SW 1271 (cell line): ENCODE measurements around the gene DAB2IP.

Experiments
- DNase-seq, 2 experiments: peaks; one replicate each; lab custom pipeline; 2025; lab: John Stamatoyannopoulos, UW

The DAB2IP gene

DNA sequence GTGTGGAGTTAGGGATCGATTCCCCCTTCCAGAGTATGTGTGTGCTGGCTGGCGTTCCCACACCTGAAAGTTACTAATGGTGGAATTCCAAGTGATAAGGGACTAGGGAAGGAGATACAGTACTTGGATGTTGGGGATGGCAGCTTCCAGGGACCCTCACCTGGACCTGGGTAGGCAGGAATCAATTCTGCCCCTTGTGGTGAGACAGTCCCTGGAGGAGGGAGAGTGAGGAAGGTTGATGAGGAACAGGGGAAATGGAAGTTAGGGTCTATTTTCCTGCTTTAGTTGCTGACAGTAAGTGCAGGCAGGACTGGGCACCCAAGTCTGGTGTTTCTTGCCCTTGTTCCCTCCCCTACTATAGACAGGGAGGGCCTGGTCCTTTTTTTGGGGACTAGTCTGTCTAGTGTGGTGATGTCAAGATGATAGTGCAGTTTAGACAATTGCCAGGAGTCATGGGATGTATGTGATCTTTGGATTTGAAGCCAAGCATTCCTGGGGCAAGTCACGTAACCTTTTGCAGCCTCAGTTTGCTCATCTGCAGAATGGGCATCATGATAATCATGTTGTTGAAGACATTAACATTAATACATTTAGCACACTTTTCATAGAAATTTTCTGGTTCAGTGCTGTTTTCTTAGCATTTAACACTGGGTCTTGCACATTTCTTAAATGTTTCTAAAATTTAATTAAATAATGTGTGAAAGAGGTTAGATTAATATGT, 51.7 kb downstream of the DAB2IP start:
- DNase-seq, result no peak

DNA sequence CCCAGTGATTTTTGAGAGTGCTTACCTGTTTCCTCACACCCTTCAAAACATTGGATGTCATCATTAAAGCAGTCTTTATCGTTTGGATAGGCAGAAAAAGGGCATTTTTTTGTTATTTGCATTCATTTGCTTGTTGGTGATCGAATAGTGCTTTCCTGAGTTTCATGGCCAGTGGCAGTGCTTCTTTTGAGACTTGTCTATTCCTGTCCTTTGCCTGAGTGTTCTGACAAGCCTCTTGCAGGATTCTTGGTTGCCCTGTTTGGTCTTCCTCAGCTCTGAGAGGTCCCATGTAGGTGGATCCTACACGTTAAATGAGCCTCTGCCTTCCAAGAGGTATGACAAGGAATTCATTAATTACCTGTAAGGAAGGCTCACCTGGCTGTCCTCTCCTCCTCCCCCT, 52.8 kb downstream of the DAB2IP start:
- no peak for DNase-seq

DNA sequence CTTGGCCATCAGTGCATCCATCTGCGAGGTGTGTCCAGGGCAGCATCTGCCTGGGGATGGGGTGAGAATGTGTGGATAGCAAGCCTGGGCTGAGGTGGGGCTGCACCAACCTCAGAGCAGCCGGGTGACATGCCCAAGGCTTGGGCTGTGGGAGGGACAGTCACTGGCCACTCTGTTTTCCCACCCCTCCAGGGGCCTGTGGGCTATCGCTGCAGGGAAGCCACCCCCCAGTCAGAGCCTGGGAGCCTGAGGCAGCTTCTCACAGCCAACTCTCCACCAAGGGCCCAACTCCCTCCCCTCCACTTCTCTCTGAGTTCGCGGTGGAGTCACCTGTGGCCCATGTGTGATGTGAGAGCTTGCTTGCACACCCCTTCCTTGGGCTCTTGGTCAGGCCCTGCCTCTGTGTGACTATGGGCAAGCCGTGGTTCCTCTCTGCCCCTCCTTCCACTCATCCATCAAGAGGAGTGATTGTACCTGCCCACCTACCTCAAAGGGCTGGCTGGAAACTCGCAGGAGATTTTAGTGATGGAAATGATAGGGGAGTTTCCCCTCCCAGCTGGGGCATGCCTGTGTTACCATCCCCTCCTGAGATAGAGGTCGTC, 54.8 kb downstream of the DAB2IP start:
- no peak for DNase-seq

DNA sequence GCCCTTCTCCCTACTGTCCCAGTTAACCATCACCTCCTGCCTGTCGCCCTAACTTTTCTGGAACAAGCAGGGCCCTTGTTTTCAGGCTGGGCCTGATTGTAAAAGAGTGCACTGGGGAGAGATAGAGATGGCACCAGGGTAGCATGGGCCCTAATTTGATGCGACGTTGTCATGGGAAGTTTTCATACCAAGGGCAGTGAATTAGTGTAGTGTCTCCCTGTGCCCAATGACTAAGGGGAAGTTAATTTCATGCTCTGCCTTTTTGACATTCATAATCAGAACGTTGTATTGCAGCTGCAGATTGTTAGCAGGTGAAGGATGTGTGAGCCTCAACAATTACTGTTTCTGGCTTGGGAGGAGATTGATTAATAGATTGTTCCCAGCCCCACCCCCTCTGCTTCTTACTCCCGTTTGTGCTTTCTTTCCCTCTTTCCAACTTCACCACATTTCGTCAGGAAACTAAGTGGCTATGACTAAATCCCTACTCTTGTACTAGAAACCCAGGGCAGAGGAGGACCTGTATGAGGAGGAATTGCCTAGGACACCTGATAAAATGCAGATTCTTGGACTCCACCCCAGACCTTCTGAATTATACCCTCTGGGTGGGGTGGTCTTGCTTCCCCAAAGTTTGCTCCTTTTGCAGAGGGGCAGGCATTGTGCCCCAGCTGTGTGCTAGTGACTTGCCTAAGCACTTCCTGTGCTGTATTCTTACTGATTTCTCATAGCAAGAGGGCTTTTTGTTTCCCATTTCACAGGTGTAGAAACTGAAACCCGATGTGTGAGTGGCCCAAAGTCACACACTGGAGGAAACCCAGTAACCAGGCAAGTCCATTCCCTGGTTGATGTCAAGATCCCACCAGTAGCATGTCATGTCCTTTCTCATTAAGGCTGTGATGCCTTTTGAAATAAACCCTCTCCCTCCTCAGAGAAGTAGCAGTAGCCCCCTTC, 56.3 kb downstream of the DAB2IP start:
- no peak for DNase-seq

DNA sequence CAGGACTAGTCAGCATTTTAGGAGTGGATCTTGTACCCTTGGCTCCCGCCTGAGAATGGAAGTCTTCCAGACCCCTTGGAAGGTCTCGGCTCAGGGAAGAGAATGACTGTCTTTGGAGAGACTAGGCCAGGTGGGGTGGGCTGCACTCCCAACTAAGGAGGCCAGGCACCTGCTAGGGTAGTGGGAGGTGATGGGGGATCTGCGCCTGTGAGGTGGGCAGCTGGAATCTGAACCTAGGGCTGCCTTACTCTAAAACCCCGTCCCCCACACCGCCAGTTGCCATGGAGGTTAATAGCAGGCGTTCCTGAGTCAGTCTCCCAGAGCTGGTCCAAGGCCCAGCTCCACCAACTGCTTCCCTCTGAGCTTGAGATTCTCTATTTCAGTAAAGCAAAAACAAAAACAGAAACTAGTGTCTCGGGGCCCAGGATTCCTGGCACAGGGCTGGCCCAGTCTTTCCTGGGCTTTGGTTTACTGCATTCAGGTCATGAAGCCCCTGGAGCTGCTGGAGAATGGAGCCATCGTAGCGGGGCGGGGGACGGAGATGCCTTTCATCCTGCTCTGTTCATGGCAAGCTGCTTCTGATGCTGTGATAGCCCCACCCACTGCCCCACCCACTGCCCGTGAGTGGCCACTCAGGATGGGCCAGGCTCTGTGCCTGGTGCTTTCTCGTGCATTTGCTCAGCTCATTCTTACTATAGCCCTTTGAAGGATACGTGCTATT, 57.5 kb downstream of the DAB2IP start:
- DNase-seq, result no peak

DNA sequence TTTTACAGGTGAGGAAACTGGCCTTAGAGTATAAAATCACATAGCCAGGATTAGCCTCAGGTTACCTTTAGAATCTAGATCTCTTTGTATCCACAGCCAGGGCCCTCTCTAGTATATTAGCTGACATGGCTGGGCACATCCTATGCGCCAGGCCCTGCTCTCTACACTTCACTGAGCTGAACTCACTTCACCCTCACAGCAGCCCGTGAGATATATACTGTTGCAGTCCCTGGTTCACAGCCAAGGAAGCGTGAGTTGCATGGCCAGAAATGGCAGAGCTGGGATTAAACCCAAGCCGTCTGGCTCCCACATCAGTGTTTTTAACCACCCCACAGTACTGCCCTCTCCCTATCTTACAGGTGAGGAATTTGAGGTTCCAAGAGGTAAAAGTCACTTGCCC, 58.4 kb downstream of the DAB2IP start:
- DNase-seq, result no peak

DNA sequence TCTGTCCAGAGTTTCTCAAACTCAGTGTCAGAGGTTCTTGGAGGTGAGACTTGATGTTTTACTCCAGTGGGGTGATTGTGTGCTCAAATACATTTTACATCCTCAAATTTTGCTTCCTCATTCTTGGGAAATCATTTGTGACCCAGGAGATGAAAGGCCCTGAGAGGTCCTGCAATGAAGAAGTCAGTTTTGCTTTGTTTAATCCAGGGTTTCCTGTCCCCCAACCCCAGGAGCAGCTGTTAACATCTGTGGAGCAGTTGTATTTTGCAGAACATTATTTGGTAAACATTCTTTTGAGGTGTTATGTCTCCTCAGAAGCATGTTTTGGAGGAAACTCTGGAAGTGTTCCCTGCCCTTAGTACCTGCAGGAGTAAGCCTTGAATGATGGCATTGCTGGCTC, 59.8 kb downstream of the DAB2IP start:
- no peak for DNase-seq

DNA sequence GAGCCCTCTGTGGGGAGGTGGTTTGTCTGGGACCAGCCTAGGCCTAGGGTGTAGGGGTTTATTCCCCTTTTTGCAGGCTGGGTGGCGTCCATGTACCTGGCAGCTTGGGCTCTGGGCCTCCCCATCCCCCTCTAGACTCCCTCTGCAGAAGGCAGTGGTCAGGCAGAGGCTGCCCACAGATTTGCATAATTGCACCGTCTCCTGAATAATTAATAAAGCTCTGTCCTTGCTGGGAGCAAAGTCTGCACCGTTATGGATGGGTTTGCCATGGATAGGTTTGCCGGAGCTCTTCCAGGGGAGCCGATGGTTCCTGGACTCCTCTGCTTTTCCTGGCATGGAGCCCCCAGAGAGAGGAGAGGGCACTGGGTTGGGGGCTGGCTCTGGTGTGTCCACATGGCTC, 60.4 kb downstream of the DAB2IP start:
- no peak for DNase-seq

DNA sequence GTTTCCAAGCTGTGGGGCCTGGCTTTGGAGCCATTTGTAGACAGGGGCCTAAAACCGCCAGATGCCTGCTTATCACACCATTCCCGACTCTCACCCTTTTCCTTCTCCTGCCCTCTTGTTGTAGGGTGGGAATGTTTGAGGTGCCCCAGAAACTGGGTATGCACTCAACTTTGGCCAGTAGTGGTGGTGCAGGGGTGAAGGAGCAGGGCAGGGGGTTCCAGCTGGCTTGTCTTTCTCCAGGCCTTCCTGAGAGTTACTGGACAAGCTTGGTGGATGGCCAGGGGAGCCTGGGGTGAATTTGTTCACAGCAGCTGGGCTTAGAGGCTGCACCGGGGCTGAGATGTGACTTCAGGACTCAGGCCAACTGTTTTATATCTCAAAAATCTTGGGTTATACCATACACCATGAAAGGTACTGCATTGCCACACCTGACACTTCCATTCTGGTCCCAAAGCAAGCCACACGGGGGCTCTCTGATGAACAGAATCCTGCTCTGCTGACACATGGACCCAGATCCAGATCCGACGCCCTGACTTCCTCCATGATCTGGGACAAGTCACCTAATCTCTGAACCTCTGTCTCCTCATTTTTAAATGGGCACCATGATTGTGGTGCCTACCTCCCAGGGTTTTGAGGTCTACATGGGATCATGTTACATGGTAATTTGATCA, 62.1 kb downstream of the DAB2IP start:
- no peak for DNase-seq

DNA sequence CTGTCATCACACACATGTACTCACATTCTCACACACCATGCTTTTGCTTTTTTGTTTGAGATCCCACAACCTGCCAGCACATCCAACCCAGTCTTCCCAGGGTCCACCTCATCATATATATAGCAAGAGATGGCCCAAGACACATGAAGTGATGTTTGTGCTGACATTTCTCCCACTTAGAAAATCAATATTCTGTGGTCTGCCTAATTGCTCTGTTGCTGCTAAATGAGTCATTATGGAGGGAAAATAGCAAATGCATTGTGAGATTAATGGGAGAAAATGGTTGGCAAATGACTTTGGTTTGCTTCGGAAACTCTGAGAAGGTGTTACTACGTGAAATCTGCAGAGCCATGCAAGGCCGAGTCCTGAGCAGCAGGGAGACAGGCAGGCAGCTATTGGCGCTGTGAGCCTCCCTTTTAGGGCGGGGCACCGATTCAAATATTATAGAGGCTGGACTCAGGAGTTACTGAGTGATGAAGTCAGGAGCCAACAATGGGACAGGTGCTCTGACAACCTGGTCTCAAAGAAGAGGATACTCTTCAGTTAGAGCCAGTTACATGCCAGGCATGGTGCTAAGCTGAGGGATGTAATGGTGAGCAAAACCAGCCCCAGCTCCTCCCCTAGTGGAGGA, 62.8 kb downstream of the DAB2IP start:
- DNase-seq, result no peak

DNA sequence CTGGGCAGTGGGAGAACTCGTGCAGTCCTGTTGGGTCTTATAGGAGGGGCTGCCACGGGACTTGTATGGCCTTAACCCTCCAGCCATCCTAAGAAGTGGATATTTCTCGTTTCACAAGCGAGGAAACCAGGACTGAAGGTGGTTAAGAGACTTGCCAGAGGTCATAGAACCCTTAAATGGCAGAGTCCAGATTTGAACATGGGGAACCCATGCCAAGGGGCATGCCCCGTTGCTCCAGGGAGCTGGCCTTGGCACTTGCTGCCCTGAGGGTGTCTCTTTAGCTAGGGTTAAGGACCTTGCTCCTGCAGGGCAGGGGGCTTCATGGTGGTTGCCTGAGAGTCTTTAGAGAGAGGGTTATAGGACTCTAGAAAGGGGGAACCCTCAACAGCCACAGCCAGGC, 63.4 kb downstream of the DAB2IP start:
- no peak for DNase-seq

DNA sequence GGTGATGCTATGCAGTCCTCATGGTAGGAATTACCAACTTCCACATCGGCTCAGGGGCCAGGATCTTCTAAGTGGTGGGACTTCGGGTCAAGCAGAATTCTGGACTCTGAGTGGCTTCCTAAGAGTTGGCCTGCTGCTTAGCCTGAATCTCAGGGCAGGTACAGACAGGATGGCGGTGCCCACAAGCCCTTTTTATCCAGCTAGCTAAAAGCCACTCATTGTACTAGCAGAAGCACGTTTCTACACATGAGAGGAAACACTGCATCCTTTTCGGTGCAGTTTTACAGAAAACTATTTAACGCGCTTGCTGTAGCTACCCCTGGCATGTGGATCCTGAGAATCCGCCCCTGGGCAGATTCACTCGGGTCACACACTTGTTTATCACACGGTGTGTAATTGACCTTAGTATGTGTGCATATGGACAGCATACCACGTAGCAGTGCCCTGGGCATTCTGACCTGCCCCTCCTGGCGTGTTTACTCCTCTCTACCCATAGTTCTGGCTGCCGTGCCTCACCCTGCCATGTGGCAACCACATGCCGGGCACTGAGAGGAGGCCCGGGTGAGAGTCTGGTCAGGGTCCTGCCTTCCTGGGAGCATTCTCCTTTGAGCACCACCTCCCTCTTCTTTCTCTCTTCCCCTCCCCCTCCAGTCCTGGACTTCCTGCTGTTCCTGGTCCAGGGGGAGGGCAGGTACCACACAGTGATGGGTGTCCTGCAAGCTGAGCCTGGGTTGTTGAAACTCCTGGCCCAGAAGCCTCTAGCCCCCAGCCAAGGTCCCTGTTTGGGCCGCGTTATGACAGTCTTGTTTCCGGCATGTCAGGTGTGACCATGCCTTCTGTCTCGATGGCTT, 65.9 kb downstream of the DAB2IP start:
- DNase-seq, result no peak

DNA sequence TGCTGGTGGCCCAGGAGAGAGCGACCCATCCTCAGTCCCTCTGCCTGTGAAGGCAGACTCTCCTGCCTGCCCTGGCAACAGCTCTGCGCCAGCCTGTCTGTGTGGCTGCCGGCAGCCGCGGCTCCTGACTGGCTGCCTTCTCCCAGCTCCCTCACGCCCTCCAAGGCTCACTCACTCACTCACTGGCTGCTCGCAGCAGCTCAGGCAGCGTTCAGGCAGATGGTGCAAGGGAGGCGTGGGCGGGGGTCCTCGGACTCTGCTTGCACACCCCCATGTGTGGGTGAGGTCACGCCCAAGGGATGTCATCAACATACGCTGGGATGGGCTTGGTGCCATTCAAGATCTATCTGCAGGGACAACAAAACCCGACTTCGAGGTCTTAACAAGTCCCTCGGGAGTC, 66.7 kb downstream of the DAB2IP start:
- no peak for DNase-seq

DNA sequence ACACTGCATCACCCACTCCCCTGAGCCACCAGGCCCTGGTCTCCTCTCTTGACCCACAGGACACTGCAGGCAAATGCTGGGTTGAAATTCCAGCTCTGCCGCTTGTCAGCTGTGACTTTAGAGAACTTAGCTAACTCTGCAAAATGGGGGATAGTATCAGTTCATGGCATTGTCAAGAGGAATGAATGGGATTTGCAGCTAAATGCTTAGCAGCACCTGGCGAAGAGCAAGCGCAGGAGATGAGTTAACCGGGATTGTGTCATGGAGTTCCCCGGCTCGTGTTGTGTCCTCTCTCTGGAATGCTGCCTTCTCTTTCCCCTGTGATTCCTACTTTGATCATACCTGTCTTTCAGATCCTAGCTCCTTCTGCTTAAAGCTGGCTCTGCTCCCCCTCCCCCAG, 67.1 kb downstream of the DAB2IP start:
- no peak for DNase-seq

DNA sequence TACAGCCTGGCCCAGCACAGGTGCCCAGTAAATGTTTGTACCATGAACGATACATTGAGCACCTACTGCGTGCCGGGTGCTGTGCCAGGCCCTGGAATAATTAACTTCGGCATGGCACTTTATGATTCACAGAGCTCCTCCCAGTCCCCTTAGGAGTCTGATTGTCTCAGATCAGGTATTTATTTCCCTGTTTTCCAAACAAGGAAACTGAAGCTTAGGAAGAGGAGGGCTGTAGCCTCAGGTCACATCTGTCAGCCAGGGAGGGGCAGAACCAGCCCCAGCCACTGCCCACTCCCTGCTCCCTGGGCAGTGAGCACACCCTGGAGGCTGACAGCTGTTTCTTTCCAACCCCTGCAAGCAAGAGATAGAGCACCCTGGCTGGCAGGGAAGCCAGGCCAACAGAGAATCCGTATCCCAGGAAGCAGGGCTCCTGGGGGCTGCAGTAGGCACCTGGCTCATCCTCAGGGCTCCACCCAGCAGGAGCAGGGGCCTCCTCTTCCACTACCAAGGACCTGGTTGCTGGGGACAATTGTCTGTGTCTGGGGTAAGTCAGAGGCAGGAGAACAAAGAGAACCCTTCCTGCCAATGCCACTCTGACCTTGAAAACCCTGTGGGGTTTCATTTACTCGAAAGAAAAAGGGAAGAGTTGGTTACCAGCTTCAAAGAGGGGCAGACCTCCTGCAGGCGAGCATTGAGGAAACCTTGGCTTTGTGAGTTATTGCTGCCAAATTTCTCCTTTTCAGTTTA, 69.0 kb downstream of the DAB2IP start:
- no peak for DNase-seq

DNA sequence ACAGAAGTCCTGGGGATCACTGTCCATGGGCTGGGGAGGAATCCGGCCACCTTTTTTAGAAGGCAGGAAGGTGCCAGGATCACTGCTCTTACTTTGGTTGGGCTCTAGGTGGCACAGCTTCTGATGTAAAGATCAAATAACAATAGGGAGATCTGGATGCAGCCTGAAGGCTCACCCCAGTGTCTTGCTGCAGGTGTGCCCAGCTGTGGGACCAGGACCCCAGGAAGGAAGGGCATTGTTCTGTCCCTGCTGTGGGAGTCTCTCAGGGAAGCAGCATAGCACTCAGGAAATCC, 69.6 kb downstream of the DAB2IP start:
- DNase-seq, result peak in 1 of 2 experiments; percentile 18

DNA sequence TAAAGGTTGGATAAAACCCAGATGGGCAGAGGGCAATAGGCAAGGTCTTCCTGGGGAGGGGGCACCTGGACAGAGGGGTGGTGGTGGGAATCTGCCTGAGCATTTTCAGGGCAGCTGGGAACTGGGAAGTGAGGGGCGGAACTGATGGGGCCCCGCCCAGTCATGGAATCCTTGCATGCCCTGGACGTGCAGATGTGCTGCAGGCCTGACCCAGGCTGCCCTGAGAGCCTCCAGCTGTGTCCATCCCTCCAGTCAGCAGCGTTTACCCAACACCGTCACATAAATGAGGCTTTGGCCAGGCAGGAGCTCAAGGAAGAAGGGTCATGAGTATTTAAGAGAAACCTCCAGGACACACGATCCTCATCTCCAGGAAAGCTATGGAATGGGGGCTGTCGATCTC, 70.3 kb downstream of the DAB2IP start:
- DNase-seq, result no peak

DNA sequence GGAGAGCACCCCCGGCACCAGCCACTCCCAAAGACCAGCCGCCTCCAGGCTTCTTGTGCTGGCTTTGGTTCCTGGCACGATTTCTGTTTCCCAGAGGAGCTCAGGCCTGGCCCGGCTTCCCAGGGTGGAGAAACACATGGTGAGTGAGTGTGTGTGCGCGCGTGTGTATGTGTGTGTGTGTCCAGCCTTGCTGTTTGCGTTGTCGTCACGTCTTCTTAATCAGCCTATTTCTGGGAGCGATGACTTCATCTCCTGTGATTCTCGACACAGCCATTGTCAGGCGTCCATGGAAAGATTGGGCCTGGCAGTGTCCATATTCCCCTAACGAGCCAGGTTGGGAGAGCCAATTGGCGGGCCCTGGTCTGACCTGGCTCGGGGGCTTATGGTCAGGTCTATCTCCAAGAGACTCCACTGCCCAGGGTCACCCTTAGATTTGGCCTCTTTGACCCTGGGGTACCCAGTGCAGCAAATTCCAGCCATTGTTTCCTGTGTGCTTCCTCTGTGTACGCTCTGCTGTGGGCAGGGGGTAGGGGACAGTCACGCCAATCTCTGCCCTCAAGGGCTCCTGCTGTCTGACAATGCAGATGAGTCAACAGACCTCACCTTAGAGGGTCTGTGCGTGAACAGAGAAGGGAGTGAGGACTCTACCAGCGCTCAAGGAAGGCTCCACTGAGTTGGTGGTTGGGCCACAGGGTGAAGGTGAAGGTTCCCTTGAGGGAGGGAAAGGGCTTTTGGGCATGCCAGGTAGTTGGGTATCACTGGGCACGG, 73.8 kb downstream of the DAB2IP start:
- no peak for DNase-seq
